ENCODE data around the gene FOCAD.
"Not testable (repeated sequence)": the region's sequence is repeated elsewhere in the genome, so short reads cannot be mapped to it uniquely, and the experiment has no call there.

Gene FOCAD

GRCh38 chr9:20684035-20684874 is at the start of gene FOCAD:
FOCAD (plus strand) TSS chr9:20684259; CDS start chr9:20715354, 31,095 bp downstream.
- DNase-seq: peak; percentile 94 to 95

GRCh38 chr9:20634895-20635294 is 49.2 kb upstream of the FOCAD start:
- DNase-seq: no peak

DNA sequence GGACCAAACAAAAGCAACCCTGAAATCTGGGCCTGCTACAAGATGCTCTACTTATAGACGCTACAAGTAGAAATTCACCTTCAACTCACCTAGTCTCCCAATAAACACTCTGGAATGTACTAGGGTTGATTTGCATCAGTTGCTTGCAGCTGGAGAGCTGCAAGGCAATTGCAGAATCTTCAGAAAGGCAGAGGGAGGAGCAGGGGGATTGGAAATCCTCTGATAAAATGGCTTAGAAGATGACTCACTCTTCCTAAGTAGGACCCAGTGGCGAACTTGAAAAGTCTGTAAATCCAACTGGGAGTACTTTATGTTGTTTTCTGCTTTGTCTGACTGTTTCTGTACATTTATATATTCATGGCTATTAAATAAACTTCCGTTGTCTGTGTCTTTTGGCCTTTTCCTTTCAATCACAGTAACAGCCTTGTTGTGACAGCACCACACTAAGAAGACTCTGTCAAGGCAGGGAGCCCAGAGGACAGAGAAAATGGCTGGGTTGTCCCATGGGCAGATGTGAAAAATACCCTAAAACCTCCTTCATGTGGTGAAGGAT is 47.1 kb upstream of the FOCAD start:
- DNase-seq: no peak

GRCh38 chr9:20640331-20641187 is 43.5 kb upstream of the FOCAD start:
- DNase-seq: peak; percentile 68 to 69

DNA sequence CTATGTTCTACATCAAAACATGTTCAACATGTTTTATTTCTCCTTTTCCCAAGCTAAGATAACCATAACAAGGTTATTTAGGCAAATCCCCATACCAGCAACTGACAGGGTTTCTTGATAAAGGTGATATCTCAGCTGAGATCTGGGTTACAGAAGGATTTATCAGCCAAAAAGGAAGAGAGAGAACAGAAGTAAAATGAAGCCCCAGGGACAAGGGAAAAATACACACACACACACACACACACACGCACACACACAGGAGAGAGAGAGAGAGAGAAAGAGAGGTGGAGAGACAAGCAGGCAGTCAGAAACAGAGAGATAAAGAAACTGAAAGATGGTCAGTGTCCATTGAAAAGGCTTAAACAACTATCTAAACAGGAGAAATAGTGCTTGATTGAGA is 42.0 kb upstream of the FOCAD start:
- no peak for DNase-seq

- no peak for DNase-seq
These were observed 40.4 kb upstream of the FOCAD start for GRCh38 chr9:20643660-20644059.

DNA sequence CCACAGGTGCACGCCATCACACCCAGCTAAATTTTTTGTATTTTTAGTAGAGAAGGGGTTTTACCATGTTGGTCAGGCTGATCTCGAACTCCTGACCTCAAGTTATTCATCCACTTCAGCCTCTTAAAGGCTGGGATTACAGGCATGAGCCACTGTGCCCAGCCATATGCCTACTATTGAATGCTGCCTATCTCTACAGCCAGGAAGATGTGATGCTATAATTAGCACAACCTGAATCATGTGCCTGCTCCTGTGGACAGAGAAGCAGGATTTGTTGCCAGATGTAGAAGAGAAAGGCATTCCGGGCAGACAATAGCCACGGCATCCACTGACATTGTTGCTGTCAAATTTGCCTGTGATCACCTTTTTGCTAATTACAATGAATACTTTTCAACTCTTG is 37.4 kb upstream of the FOCAD start:
- no peak for DNase-seq

DNA sequence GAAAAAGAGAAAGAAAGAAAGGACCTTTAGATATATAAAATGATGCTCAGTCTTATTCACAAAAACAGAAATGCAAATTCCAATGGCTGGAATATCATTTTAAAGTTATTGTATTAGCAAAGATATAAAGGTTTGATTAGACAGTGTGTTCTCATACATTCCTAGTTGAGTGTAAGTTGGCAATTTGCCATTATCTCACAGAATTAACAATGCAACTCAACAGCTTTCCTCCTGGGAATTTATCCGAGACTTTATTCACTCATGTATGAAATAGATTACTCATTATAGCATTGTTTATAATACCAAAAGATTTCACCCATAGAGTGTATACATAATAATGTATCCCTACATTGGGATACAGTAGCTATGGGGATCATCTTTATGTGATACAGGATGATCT is 34.7 kb upstream of the FOCAD start:
- DNase-seq: no peak

- no peak for DNase-seq
These were observed 33.7 kb upstream of the FOCAD start for GRCh38 chr9:20650313-20650712.

DNA sequence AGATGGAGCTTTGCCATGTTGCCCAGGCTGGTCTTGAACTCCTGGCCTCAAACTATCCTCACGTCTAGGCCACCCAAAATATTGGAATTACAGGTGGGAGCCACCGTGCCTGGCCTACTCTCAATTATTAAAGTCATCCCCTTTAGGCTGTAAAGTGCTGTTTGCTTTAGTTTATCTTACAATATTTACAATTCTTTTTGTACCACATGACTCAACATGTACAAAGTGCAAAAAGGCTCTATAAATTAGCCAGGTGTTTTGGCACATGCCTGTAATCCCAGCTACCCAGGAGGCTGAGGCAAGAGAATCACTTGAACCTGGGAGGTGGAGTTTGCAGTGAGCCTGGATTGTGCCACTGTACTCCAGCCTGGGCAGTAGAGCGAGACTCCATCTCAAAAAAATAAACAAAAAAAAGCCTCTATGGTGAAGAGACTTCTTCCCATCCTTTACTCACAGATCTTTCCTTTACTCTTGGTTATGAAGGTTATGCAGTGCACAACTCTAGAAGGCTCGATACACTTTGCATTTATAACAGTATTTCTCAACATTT is 33.2 kb upstream of the FOCAD start:
- DNase-seq: no peak

GRCh38 chr9:20651939-20652338 is 32.1 kb upstream of the FOCAD start:
- DNase-seq: no peak

- peak; percentile 40 to 50 for DNase-seq
These were observed 25.8 kb upstream of the FOCAD start for GRCh38 chr9:20658246-20658667.

DNA sequence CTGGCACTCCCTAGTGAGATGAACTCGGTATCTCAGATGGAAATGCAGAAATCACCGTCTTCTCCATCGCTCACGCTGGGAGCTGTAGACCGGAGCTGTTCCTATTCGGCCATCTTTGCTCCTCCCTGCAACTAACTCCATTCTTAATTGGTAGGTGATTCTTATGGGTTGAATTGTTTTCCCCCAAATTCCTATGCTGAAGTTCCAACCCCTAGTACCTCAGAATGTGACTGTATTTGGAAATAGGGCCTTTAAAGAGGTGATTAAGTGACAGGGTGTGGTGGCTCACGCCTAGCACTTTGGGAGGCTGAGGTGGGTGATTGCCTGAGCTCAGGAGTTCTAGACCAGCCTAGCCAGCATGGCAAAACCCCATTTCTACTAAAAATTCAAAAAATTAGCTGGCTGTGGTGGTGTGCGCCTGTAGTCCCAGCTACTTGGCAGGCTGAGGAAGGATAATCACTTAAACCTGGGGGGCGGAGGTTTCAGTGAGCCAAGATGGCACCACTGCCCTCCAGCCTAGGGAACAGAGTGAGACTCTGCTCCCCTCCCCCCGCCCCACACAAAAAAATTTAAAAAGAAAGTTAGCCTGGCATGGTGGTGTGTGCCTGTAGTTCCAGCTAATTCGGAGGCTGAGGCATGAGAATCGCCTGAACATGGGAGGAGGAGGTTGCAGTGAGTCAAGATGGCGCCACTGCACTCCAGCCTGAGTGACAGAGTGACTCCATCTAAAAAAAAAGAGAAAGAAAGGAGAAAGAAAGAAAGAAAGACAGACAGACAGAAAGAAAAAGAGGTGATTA is 25.2 kb upstream of the FOCAD start:
- no peak for DNase-seq

DNA sequence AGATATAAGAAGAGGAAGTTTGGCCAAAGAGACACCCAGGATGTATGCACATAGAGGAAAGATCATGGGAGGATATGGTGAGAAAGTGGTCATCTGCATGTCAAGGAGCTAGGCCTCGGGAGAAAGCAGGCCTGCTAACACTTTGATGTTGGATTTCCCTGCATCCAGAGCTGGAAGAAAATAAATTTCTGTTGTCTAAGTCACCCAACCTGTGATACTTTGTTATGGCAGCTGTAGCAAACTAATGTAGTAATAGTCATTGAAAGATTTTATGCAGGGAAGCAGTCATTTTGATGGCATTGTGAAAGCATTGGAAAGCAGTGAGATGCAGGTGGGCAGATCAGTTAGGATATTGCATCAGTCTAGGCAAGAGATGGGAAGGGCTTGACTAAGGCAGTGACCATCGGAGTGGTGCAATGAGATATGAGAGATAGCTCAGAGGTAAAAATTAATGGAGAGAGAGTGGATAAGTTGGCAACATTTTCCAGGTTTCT is 24.5 kb upstream of the FOCAD start:
- no peak for DNase-seq

- no peak for DNase-seq
These were observed 21.9 kb upstream of the FOCAD start for GRCh38 chr9:20662156-20662555.

DNA sequence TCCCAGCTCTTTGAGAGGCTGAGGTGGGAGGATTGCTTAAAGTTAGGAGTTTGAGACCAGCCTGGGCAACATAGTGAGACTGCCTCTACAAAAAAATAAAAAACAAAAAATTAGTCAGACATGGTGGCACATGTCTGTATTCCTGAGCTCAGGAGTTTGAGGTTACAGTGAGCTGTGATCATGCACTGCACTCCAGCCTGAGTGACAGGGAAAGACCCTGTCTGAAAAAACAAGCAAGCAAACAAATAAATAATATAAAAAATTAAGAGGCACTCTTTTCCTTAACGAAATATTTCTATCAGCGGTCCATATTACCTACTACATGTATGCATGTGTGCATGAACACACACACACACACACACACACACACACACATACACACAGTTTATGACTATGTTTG is 20.9 kb upstream of the FOCAD start:
- DNase-seq: no peak

DNA sequence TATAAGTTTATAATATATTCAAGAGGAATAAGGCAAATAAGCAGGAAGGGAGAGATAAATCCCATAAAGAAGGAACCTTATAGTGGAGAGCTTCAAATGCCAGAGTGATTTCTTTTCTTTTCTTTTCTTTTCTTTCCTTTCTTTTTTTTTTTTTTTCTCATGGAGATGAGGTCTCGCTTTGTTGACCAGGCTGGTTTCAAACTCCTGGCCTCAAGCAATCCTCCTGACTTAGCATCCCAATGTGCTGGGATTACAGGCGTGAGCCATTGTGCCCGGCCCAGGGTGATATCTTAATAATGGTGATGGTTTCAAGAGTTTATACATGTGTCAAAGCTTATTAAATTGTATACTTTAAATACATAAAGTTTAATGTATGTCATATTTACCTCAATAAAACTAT is 19.6 kb upstream of the FOCAD start:
- DNase-seq: no peak

- no peak for DNase-seq
These were observed 13.7 kb upstream of the FOCAD start for GRCh38 chr9:20670395-20670794.

- no peak for DNase-seq
These were observed 12.4 kb upstream of the FOCAD start for GRCh38 chr9:20671635-20672034.

DNA sequence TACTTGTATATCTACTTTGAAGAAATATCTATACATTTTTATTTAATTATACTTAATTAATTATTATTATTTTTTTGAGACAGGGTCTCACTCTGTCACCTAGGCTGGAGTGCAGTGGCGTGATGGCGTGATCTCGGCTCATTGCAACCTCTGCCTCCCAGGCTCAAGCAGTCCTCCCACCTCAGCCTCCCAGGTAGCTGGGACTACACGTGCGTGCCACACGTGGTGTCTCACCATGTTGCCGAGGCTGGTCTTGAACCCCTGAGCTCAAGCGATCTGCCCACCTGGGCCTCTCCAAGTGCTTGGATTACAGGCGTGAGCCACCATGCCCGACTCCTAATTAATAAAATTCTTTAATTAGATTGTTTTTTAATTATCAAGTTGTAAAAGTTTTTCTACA is 10.5 kb upstream of the FOCAD start:
- not testable (repeated sequence) for DNase-seq

GRCh38 chr9:20681467-20681866 is 2.6 kb upstream of the FOCAD start:
- no peak for DNase-seq

- DNase-seq: peak; percentile 22 to 54
These were observed 566 bp upstream of the FOCAD start for GRCh38 chr9:20683351-20684034.
